ENCODE results near the gene TXK. TPM values are rescaled to one million over a fixed set of nuclear protein-coding genes. Genes with fewer than 3 reads are reported as not detected.

Gene TXK
- total and polyA plus RNA-seq, 2 of the 13 experiments (the other 11 are each of a cell fraction or from before 2014, with no cell fraction given): not detected

DNA sequence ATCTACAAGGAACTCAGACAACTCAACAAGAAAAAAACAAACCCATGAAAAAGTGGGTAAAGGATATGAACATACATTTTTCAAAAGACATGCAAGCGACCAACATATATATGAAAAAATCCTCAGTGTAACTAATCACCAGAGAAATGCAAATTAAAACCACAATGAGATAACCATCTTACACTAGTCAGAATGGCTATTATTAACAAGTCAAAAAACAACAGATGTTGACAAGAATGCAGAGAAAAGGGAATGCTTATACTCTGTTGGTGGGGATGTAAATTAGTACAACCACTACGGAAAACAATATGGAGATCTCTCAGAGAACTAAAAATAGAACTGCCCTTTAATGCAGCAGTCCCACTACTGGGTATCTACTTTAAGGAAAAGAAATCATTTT is 105.4 kb downstream of the TXK start:
- DNase-seq (ENCODE audit: low spot score) (no peak), ATAC-seq (no peak), FAIRE-seq (no peak)
- H3K27ac ChIP-seq (ENCODE audit: extremely low read length, insufficient read depth, low read length): no peak overlapping the region
- TF ChIP-seq ZNF484 (CRISPR knock-in tag; IDR thresholded peaks at IDR 0.05; ENCODE audit: borderline replicate concordance, low read depth) (no peak), ZNF564 (CRISPR knock-in tag; IDR thresholded peaks at IDR 0.05) (no peak), FIP1L1 (IDR thresholded peaks at IDR 0.05; ENCODE audit: borderline replicate concordance, insufficient read depth, low read depth, low read length) (no peak), NBN (conservative IDR thresholded peaks at IDR 0.05) (no peak), ZNF773 (CRISPR knock-in tag; IDR thresholded peaks at IDR 0.05; ENCODE audit: borderline replicate concordance) (no peak), SAFB2 (CRISPR knock-in tag; IDR thresholded peaks at IDR 0.05; ENCODE audit: borderline replicate concordance, low read depth) (no peak), HOXD1 (CRISPR knock-in tag; IDR thresholded peaks at IDR 0.05) (no peak), ZNF234 (CRISPR knock-in tag; conservative IDR thresholded peaks at IDR 0.05) (no peak), GFI1 (CRISPR knock-in tag; IDR thresholded peaks at IDR 0.05; ENCODE audit: borderline replicate concordance) (no peak)
- TF ChIP-seq, protein P1, sequence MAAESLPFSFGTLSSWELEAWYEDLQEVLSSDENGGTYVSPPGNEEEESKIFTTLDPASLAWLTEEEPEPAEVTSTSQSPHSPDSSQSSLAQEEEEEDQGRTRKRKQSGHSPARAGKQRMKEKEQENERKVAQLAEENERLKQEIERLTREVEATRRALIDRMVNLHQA (CRISPR knock-in tag; IDR thresholded peaks at IDR 0.05): no peak
- intact Hi-C loops (cut with micrococcal nuclease; ENCODE audit: unreplicated experiment) (no loop called here), in situ Hi-C loops (cut with HindIII; ENCODE audit: extremely low pct_ligation_motif_present, low pct_unique_long_range_greater_than_20kb) (no loop called here)
- peaks cover 1 to 9% of the 10 kb centered on the region in 2 experiments; a peak in 3 of 5 replicates for H3K36me3 ChIP-seq (replicated peaks in 1 of 2; ENCODE audit: control insufficient read depth in 1 of 2, insufficient read depth in 2 of 2, low read length in 2 of 2)
- H3K79me2 ChIP-seq (ENCODE audit: insufficient read depth, low read length): no peaks in the 10 kb centered on the region
- 90% methylated on average over 2 of the region's 2 CpGs for WGBS (ENCODE audit: low lambda C conversion rate)
- no peaks in the 10 kb centered on the region for H4K20me1 ChIP-seq (ENCODE audit: insufficient read depth, low read length)
- peaks cover 19% of the 10 kb centered on the region for H3K4me1 ChIP-seq (ENCODE audit: insufficient read depth, low read length)
- CTCF ChIA-PET (ENCODE audit: low intra/inter-chr PET ratio, low total read pairs): no interaction called here
- no peak overlapping the region for H3K4me3 ChIP-seq (replicated peaks in 1 of 3; ENCODE audit: insufficient read depth in 1 of 3, low read depth in 2 of 3, low read length in 3 of 3)
- H2AFZ ChIP-seq (ENCODE audit: low read length): no peak overlapping the region
- H3K4me2 ChIP-seq (ENCODE audit: low read depth, low read length): no peak overlapping the region
- no peaks in the 10 kb centered on the region for H3K9me3 ChIP-seq (ENCODE audit: low read length)
- no peaks in the 10 kb centered on the region for H3K27me3 ChIP-seq (ENCODE audit: control insufficient read depth in 1 of 2, insufficient read depth in 2 of 2, low read length in 2 of 2)
- POLR2A ChIA-PET: no interaction called here
- H3K9ac ChIP-seq (ENCODE audit: insufficient read depth, low read depth, low read length): no peak overlapping the region
- no TSS peak for BruUV-seq (replicated peaks)

DNA sequence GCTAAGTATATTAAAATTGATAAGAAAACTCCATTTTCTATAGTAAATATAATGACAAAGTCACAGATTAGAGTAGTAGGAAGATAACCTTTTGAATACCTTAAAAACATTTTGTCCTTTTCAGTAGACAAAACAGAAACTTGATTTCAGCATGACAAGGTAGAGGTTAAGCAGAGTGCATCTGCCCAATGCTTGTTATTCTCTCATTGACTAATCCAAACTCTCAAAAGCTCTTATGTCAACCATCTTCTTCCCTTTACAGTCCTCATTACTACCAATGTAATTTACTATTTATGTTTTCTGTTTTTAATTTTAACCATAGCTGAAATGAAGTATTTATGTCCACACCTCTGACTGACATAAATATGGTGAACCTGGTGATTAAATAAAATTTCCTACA is 106.4 kb downstream of the TXK start:
- Histone ChIP-seq H3K4me1 (ENCODE audit: insufficient read depth, low read length) (peaks cover 9% of the 10 kb centered on the region), H3K4me2 (ENCODE audit: low read depth, low read length) (no peak overlapping the region), H3K36me3 (replicated peaks in 1 of 2; ENCODE audit: control insufficient read depth in 1 of 2, insufficient read depth in 2 of 2, low read length in 2 of 2) (peaks cover 1 to 9% of the 10 kb centered on the region in 2 experiments; a peak in 3 of 5 replicates), H4K20me1 (ENCODE audit: insufficient read depth, low read length) (no peaks in the 10 kb centered on the region), H3K9me3 (ENCODE audit: low read length) (no peaks in the 10 kb centered on the region), H3K27me3 (ENCODE audit: control insufficient read depth in 1 of 2, insufficient read depth in 2 of 2, low read length in 2 of 2) (no peaks in the 10 kb centered on the region), H3K27ac (ENCODE audit: extremely low read length, insufficient read depth, low read length) (no peak overlapping the region), H3K79me2 (ENCODE audit: insufficient read depth, low read length) (no peaks in the 10 kb centered on the region), H2AFZ (ENCODE audit: low read length) (no peak overlapping the region), H3K9ac (ENCODE audit: insufficient read depth, low read depth, low read length) (no peak overlapping the region), H3K4me3 (replicated peaks in 1 of 3; ENCODE audit: insufficient read depth in 1 of 3, low read depth in 2 of 3, low read length in 3 of 3) (no peak overlapping the region)
- intact Hi-C loops (cut with micrococcal nuclease; ENCODE audit: unreplicated experiment) (no loop called here), in situ Hi-C loops (cut with HindIII; ENCODE audit: extremely low pct_ligation_motif_present, low pct_unique_long_range_greater_than_20kb) (no loop called here)
- FAIRE-seq (no peak), DNase-seq (ENCODE audit: low spot score) (no peak), ATAC-seq (no peak)
- no TSS peak for BruUV-seq (replicated peaks)
- POLR2A ChIA-PET: no interaction called here
- CTCF ChIA-PET (ENCODE audit: low intra/inter-chr PET ratio, low total read pairs): no interaction called here
- no peak for TF ChIP-seq MED13 (CRISPR knock-in tag; IDR thresholded peaks at IDR 0.05)
- no peak for TF ChIP-seq ZBTB42 (CRISPR knock-in tag; IDR thresholded peaks at IDR 0.05)
- TF ChIP-seq ETV6 (CRISPR knock-in tag; conservative IDR thresholded peaks at IDR 0.05): no peak
- no peak for TF ChIP-seq ZNF713 (CRISPR knock-in tag; IDR thresholded peaks at IDR 0.05)
- TF ChIP-seq, protein P2, sequence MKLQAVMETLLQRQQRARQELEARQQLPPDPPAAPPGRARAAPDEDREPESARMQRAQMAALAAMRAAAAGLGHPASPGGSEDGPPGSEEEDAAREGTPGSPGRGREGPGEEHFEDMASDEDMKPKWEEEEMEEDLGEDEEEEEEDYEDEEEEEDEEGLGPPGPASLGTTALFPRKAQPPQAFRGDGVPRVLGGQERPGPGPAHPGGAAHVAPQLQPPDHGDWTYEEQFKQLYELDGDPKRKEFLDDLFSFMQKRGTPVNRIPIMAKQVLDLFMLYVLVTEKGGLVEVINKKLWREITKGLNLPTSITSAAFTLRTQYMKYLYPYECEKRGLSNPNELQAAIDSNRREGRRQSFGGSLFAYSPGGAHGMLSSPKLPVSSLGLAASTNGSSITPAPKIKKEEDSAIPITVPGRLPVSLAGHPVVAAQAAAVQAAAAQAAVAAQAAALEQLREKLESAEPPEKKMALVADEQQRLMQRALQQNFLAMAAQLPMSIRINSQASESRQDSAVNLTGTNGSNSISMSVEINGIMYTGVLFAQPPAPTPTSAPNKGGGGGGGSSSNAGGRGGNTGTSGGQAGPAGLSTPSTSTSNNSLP (IDR thresholded peaks at IDR 0.05; ENCODE audit: low read depth, low read length): no peak
- no peak for TF ChIP-seq GTF3A (CRISPR knock-in tag; conservative IDR thresholded peaks at IDR 0.05)
- TF ChIP-seq ZNF703 (CRISPR knock-in tag; IDR thresholded peaks at IDR 0.05; ENCODE audit: borderline replicate concordance): no peak
- TF ChIP-seq NFIB (CRISPR knock-in tag; IDR thresholded peaks at IDR 0.05; ENCODE audit: borderline replicate concordance): no peak
- TF ChIP-seq, protein P3, sequence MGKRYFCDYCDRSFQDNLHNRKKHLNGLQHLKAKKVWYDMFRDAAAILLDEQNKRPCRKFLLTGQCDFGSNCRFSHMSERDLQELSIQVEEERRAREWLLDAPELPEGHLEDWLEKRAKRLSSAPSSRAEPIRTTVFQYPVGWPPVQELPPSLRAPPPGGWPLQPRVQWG (CRISPR knock-in tag; IDR thresholded peaks at IDR 0.05; ENCODE audit: borderline replicate concordance, low read depth): no peak

Data from HepG2 (cell line).